RPMI7951 (cell line): ENCODE results near the gene LCLAT1. TPM values are rescaled to one million over a fixed set of nuclear protein-coding genes. Genes with fewer than 3 reads are reported as not detected.
"Not testable (repeated sequence)": the region's sequence is repeated elsewhere in the genome, so short reads cannot be mapped to it uniquely, and the experiment has no call there.

Experiments
- DNase-seq: peaks from one replicate; pipeline ENCODE4 v3.0.0-alpha.2; 2012; ENCODE audit warnings: low read depth
- total RNA-seq: library from RNA; depleted of rRNA; stranded (reverse); fragments of >200 nt; shearing (Covaris generic); gene quantifications from 2 replicates; pipeline ENCODE4 v1.2.3, GENCODE V29; 2014

The LCLAT1 gene
- total RNA-seq, 1 experiment from 2014 or later: 20.3 TPM

DNA sequence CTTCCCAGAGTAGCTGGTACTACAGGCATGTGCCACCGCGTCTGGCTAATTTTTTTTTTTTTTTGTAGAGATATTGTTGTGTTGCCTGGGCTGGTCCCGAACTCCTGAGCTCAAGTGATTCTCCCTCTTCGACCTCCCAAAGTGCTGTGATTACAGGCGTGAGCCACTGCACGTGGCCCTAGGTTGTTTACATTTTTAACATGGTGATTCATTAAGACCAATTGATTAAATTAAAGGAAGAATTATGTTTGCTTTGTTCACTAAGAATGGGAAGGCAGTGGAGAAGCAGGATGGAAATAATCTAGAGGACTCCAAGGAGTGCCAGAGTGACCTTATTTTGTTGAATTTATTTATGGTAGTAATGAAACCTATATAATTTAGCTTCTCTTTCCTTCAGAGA, 7.5 kb downstream of the LCLAT1 start:
- no peak for DNase-seq

DNA sequence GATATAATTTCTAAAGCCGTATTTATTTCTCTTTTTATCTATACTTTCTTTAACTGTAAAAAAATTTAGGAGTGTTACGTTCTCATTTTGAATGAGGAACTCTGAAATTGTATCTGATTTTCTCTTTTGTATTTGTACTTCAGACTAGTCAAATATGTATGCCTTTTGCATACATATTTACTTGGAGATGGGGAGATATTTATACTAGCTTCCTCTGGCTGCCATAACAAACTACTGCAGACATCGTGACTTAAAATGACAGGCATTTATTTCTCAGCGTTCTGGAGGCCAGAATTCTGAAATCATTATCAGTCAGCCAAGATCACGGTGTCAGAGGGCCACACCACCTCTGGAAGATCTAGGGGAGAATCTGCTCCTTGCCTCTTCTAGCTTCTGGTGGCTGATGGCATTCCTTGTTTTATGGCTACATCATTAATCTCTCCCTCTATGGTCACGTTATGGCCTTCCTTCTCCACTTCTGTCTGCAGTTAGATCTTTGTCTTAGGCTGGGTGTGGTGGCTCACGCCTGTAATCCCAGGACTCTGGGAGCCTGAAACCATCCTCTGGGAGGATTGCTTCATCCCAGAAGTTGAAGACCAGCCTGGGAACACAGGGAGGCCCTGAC, 8.2 kb downstream of the LCLAT1 start:
- no peak for DNase-seq

DNA sequence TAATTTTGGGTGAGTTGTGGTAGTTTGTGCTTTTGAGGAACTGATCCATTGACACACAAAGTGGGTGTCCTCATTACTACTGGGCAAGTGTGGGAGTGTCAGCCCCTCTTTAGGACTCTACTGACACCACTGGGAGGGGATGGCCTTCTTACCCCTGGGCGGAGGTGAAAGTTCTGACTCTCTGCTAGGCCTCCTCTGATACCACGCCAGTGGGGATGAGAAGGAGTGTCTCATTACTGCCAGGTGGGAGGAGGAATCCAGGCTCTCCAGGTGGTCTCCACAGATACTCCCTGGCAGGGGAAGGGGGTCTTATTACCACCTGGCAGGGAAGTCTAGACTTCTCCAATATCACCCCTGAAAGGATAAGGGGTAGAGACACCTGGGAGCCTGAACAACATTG, 9.1 kb downstream of the LCLAT1 start:
- DNase-seq: no peak

DNA sequence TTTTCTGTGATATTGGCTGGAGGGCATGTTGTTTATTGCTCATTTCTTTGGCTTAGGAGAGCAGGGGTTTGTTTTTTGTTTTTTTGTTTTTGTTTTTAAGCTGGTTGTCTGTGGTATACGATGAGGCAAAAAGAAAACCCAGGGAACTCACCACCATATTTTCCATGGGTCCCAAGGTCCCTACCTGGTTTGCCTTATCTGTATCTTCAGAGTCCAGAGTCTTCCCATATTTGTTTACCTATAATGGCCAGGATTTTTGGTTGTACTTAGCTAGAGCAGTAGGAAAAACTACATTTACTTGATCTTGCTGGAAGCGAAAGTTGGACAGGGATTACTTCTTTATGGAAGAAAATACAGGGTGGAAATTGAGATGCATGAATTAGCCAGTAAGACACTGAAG, 9.5 kb downstream of the LCLAT1 start:
- DNase-seq: no peak

DNA sequence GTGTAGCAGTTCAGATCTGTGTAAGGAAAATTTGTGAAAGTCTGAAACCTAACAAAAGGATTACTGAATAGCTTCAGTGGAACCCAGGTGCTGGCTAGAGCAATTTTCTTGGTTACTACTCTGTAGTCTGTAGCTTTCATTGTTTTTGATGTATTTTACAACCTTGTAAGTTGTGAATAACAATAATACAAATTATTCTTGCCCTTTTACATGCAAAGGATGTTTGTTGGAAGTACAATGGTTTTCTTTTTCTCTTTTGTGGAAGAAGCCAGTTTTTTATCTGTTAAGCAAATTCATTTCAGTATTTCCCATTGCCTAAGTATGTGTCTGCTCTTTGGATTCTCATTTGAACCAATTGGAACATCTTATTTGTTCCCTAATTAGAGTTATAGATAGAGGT, 10.2 kb downstream of the LCLAT1 start:
- no peak for DNase-seq

DNA sequence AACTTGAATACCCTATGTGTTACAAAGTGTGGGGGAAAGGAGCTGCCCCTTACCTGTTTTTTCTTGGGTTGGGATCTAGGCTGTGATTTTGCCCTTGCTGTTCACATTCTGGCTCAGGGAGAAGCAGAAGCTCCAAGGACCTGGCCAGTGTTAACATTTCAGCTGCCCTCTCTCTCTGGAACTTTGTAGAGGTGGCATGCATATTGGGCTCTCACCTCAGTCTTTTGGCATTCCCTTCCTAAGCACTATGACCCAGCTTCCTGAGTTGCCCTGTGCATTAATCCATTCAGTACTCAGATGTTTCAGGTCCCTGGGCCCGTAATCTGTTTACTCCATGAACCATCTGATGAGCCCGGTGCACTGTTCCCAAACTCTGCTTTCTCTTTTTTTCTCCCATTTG, 12.1 kb downstream of the LCLAT1 start:
- no peak for DNase-seq

DNA sequence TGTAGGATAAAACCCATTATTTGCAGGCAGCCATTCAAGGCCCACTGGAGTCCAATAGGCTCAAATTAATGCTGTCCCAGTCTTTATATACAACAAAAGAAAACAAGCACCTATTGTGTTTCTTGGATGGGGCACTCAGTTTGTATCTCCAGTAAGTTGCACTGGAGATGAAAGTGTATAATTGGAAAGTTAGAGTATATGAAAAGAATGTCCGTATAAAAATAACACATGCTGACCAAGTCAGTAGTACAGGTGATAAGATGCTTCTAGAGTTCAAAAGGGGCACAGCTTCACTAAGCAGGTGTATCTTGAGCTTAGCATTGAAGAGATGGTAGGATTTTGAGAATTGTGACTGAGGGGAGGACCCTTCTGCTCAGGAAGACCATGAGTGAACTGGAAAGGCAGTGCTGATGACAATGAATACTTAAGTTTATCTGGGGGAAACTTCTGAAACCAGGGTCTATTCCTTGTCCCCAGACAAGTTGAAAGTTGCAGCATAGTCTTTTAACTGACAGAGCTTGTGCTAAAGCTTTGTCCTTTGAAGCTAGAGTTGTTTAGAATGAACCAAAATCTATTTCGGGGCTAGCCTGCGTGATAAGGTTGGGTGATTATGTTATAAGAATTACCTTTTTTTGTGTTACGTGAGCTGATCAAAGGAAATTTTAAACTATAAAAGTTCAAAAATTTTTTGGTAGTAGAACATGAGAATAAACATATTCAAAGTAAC, 15.2 kb downstream of the LCLAT1 start:
- no peak for DNase-seq

DNA sequence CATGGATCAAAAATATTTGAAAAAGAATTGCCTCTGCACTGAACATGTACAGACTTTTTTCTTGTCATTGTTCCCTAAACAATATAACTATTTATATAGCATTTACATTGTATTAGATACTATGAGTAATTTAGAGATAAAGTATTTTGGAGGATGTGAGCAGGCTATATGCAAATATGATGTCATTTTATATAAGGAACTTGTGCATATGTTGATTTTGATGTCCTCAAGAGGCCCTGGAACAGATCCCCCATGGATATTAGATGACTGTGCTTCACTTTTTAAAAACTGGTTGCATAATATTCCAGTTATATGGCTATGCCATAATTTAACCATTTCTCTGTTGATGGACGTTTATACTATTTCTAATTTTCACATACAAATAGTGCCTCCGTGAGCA, 16.5 kb downstream of the LCLAT1 start:
- no peak for DNase-seq

DNA sequence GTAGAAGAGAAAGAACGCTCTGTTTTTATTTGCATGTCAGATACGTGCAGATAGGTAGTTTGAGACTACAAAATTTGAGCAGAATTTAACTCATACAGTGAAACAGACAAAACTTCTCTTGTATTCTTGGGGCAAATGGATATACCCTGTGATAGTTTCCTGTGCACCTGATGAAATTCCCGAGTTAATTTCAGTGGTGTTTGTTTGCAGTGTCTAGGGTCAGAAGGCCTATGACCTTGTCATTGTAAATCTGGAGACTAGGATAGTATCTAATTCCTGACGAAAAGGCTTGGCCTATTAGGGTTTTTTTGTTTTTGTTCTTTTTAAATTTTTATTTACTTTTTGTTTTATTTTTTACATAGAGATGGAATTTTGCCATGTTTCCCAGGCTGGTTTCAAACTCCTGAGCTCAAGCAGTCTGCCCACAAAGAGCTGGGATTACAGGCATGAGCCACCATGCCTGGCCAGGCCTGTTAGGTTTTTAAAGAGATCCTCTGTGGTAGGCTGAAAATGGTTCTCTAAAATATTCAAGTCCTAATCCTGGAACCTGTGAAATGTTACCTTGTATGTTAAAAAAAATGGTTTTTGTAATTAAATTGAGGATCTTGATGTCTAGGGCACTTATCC, 17.6 kb downstream of the LCLAT1 start:
- no peak for DNase-seq

DNA sequence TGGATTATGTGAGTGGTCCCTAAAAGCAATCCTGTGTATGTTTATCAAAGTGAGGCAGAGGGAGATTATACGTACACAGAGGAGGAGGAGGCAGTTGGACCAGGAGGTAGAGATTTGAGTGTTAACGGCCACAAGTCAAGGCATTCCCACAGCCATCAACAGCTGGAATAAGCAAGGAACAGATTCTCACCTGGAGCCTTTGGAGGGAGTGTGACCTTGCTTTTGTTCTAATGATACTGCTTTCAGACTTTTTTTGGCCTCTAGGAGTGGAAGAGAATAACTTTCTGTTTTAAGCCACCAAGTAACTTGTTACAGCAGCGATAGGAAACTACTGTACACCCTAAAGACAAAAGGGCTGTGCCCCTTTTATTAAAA, 18.1 kb downstream of the LCLAT1 start:
- no peak for DNase-seq

DNA sequence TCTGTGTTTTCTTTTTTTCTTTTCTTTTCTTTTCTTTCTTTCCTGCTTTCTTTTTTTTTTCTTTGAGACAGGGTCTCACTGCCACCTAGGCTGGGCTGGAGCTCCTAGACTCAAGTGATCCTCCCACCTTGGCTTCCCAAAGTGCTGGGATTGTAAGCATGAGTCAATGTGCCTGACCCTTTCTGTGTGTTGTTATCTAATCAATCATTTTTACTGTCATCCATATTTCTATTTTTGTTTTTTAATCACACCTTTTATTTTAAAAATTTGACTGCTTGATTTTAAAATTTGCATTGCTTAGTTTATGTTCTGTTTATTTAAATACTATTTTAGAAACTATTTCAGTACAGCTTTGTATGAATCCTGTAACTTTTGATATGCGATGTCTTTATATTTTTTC, 19.2 kb downstream of the LCLAT1 start:
- DNase-seq: no peak

DNA sequence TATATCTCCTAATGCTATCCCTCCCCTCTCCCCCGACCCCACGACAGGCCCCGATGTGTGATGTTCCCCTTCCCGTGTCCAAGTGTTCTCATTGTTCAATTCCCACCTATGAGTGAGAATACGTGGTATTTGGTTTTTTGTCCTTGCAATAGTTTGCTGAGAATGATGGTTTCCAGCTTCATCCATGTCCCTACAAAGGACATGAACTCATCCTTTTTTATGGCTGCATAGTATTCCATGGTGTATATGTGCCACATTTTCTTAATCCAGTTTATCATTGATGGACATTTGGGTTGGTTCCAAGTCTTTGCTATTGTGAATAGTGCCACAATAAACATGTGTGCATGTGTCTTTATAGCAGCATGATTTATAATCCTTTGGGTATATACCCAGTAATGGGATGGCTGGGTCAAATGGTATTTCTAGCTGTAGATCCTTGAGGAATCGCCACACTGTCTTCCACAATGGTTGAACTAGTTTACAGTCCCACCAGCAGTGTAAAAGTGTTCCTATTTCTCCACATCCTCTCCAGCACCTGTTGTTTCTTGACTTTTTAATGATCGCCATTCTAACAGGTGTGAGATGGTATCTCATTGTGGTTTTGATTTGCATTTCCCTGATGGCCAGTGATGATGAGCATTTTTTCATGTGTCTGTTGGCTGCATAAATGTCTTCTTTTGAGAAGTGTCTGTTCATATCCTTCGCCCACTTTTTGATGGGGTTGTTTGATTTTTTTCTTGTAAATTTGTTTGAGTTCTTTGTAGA, 20.2 kb downstream of the LCLAT1 start:
- not testable (repeated sequence) for DNase-seq

DNA sequence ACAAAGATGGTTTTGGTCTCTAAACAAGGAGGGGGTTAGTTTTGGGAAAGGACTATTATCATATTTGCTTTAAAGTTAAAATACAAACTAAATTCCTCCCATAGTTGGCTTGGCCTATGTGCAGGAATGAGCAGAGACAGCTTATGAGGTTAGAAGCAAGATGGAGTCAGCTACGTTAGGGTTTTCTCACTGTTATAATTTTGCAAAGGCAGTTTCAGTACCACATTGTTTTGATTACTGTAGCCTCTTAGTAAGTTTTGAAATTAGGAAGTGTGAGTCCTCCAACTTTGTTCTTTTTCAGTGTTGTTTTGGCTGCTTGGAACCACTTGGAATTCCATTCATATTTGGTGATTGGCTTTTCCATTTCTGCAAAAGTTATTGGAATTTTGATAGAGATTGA, 23.4 kb downstream of the LCLAT1 start:
- DNase-seq: no peak

DNA sequence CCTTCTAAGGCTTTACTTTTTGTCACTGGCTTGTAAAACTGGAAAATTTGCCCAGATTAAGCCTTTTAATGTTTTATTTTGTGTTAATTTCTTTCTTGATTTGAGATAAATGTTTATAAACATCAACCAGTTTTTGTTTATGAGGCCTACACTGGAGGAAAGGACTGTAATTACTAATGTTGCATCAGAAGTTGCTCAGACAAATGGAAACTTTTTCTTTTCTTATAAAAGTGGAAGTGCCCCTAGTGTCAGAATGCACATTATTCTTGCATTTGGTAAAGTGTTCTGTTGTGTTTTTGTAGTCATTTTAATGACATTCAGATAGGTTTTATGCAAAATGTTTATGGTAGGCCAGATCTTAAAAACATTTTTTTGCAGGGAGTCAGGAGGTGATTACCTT, 25.3 kb downstream of the LCLAT1 start:
- DNase-seq: no peak

DNA sequence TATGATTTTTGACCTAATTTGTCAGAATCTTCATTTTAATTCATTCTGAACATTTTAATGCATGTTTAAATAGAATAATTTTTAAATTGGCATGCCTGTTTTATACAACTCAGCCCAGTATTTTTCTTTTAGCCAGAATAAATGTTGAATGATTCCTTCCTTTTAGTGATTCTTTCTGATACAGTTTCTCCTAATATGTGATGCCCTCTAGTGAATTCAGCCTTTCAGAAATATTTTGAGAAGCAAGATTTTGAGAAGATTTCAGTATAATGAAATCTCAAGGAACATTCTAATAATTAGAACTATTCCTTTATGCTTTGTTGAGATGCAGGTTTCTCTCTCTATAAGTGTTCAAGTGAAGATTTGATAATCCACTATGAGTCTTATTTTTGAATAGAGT, 28.5 kb downstream of the LCLAT1 start:
- DNase-seq: no peak

DNA sequence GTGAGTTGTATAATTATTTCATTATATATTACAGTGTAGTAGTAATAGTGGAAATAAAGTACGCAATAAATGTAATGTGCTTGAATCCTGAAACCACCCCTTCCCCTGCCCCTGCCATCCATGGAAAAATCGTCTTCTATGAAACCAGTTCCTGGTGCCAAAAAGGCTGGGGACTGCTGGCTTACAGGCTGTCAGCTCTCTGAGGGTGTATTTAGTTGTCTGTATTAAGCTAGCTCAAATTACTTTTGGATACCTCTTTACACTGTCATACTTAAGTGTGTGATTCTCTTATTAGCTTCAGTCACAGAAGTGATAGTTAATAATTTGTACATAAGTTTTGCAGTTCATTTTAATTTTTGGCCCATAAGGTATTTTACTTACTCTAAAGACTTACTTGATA, 29.6 kb downstream of the LCLAT1 start:
- DNase-seq: no peak

DNA sequence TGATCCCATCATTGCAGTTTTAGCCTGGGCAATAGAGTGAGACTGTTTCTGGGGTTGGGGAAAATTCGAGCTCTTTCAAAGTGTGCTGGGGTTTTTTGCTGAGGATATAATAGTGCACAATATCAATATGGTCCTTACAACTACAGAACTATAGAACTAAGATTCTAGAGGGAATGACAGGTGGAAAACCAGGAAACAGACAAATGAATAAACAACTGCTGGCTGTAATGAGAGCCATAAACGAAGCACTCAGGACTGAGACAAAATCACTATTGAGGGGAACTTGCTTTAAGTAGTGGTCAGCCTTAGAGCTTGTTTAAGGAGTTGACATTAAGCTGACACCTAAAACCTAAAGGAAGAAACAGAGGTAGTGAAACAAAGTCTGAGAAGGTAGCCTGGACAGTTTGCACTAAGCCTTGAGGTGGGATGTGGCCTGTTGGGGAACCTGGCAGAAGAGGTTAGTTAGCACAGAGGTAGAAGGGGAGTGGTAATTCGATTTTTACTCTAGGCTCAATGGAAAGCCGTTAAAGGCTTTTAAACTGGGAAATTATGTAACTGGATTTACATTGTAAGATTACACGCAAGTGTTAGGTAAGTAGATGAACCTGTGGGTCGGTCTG, 33.8 kb downstream of the LCLAT1 start:
- no peak for DNase-seq

DNA sequence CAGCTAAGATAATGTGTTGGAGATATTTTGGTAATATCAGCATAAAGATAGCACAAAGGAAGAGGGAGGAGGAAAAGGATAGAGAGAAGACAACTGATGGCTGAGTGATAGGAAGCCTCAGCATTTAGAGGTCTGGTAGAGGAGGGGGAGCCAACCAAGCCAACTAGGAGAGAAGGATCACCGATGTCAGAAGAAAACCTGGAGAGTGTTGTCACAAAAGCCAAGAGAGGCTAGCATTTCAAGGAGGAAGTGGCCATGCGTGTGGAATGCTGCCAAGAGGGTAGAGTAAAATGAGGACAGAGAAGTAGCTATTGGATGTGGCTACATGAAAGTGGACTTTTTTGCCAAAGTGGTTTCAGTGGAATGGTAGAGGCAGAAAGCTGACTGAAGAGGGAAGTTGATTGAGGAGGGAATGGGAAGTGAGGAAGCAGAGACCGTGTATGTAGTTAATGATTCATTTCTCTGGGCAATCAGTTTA, 34.3 kb downstream of the LCLAT1 start:
- peak; percentile 72 for DNase-seq

DNA sequence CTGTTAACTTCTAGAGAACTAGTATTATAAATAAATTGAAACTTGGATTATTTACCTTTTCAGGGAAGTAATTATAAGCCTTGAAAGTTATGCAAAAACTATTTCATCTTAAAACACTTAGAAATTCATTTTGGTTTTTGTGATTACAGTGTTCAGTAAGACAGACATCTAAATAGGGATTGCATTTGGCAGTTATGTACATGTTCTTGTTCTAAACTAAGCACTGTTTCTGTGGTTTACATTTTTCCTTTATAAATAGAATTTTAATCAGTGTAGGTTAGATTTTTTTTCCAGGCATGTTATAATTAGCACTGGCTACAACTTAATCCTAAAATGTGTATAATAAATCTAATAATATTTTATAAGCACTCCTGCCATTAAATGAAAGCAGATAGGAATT, 35.0 kb downstream of the LCLAT1 start:
- no peak for DNase-seq

DNA sequence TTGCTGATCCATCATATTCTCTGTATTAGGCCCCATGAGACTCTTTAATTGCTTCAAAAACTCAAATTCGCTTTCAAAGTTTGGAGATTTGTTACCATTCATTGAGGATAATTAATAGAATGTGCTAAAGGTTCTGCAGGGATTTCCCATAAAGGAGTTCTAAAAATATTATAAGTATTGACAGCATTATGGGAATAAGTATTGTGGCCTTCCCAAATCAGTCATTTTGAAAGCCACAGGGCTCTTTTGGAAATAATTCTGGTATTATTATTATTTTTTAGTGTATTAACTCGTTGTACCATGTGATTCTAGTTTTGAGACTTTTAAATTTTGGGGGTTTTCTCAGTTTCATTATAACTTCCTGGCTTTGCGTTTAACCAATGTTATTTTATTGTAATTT, 37.1 kb downstream of the LCLAT1 start:
- DNase-seq: no peak

DNA sequence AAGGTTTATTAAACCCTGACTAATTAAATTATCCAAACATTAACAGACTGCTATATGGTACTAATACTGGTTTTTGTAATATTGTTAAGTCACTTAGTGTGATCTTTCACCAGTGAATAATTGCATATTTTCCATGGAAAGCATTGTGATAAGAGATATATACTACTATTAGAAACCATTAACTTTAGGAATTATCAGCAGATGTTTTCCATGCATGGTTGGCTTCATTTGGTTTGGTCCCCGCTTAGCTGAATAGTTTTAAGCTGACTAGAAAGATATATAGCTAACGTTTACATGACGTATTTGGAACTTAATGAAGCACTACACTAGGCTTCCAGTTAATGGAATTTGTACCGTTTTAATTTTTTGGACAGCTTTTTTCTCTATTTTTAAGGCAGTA, 37.9 kb downstream of the LCLAT1 start:
- no peak for DNase-seq

DNA sequence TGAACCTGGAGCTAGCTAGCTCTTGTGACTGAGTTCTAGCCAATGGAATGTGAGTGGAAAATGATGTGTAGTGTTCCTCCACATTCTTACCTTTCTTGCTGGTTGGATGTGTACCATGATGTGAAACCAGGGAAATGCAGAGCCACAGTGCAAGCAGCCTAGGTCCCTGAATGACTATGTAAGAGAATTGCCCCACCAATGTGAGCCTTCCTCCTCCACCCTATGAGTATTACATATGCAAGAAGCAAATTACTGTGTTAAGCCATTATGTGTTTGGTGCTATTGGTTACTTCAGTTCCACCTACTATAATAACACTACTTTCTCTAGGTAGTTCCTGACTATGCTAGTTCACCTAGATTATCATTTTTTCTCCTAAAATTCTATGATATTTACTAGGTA, 39.6 kb downstream of the LCLAT1 start:
- DNase-seq: no peak
